Fibroblast of upper back skin (primary cell): ENCODE results near the gene SKIL.

Experiments
- DNase-seq: peaks from one replicate; pipeline ENCODE4 v3.0.0-alpha.2; 2013

The SKIL gene

GRCh38 chr3:170350515-170351413 is 6.8 kb upstream of the SKIL start:
- no peak for DNase-seq

GRCh38 chr3:170352936-170353335 is 4.6 kb upstream of the SKIL start:
- DNase-seq: no peak

DNA sequence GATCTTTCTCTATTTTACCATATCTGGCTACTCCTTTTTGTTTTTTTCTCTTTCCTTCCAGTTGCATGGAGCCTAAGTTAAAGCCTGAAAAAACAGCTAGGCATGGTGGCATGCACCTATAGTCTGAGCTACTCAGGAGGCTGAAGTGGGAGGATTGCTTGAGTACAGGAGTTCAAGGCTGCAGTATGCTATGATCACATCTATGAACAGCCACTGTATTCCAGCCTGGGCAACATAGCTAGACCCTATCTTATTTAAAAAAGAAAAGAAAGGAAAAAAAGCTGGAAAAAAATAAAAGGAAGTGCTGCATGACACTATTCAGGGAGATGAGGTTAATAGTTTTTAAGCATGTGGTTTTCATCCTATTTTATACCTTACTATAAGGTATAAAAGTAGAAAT is 4.0 kb upstream of the SKIL start:
- no peak for DNase-seq

GRCh38 chr3:170354760-170355159 is 2.8 kb upstream of the SKIL start:
- no peak for DNase-seq

GRCh38 chr3:170355738-170356595 is 1.5 kb upstream of the SKIL start:
- DNase-seq: peak; percentile 64

GRCh38 chr3:170356596-170357175 is 829 bp upstream of the SKIL start:
- peak; percentile 84 for DNase-seq

DNA sequence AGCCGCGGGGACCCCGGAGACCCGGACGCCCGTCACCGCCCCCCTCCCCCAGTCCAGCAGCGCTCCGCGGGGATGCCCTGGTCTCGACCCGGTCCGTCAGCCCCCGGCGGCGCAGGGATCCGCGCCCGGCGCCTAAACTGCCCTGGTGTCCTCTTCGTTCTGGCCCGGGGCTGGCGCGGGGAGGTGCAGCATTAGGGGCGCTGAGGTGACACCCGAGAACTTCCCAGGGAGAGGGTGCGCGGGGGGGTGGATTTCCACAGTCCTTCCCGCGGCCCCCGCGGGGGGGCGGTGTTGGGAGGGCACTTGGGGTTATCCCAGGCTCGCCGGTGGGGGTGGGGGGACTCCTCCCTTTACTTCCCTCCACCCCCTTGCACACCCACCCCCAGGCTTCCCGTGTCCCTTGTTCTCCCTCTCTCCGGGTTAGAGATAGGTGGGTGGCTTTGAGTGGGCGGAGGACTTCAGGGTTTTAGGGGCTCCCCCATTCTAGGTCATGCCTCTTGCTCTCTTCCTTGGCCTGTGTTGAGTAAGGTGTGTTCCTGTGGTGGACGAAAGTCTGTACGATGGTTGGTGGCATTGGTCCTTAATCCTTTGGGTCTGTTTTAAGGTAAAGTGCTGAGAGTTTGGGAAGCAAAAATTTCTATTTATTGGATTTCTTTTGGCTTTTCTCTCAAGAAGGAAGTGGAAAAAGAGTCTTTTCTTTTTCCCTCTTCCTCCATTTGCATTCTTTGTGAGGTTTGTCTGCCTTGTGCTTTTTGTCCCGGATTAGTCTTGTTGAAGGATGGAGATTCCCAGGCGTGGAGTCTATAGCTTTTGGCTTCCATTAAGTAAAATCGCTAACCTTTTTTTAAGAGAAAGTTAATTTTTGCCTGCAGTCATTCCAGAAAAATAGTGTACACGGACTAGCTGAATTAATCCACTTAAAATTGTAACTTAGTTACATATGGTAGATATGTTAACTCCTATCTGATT is 811 bp downstream of the SKIL start:
- DNase-seq: peak; percentile 81

DNA sequence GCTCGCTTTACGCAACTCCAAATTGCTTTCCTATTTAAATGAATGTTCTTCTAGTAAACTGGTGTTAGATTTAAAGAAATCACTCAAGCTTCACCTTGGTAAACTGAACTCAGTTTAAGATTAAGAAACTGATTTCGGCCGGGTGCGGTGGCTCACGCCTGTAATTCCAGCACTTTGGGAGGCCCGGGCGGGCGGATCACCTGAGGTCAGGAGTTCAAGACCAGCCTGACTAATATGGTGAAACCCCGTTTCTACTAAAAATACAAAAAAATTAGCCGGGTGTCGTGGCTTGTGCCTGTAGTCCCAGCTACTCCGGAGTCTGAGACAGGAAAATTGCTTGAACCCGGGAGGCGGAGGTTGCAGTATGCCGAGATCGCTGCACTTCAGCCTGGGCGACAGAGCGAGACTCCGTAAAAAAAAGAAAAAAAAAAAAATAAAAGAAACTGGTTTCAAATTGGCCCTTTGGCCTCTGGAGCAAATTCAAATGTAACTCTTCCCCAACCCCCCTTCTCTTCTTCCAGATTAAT is 1.7 kb downstream of the SKIL start:
- DNase-seq: no peak

DNA sequence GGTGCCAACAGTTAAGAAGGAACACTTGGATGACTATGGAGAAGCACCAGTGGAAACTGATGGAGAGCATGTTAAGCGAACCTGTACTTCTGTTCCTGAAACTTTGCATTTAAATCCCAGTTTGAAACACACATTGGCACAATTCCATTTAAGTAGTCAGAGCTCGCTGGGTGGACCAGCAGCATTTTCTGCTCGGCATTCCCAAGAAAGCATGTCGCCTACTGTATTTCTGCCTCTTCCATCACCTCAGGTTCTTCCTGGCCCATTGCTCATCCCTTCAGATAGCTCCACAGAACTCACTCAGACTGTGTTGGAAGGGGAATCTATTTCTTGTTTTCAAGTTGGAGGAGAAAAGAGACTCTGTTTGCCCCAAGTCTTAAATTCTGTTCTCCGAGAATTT is 3.0 kb downstream of the SKIL start:
- DNase-seq: peak; percentile 35

GRCh38 chr3:170360916-170361315 is 3.4 kb downstream of the SKIL start:
- DNase-seq: peak; percentile 18

GRCh38 chr3:170361711-170362110 is 4.2 kb downstream of the SKIL start:
- DNase-seq: no peak

- no peak for DNase-seq
These were observed 6.0 kb downstream of the SKIL start for GRCh38 chr3:170363471-170363994.

- no peak for DNase-seq
These were observed 7.5 kb downstream of the SKIL start for GRCh38 chr3:170364965-170365364.

DNA sequence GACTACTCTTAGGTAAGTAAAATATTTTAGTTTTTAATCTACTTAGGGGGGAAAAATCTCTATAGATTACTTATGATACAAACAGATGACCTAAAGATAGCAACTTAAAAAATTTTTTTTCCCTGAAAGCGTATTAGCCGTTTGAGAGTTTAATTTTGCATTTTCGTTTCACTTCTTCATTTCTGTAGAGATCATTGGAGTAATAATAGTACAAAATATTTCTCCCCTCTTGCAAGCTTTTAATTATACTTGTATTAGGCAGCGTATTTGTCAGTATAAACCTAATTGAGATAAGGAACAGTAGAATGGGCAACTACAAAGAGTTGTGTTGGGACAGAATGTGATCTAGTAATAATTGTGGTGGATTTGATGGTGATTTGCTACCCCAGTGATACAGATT is 10.3 kb downstream of the SKIL start:
- no peak for DNase-seq

GRCh38 chr3:170368921-170369320 is 11.4 kb downstream of the SKIL start:
- no peak for DNase-seq

- no peak for DNase-seq
These were observed 14.8 kb downstream of the SKIL start for GRCh38 chr3:170372190-170372879.

- peak; percentile 36 for DNase-seq
These were observed 26.1 kb downstream of the SKIL start for GRCh38 chr3:170383567-170383966.

- DNase-seq: no peak
These were observed 29.0 kb downstream of the SKIL start for GRCh38 chr3:170386468-170386867.

DNA sequence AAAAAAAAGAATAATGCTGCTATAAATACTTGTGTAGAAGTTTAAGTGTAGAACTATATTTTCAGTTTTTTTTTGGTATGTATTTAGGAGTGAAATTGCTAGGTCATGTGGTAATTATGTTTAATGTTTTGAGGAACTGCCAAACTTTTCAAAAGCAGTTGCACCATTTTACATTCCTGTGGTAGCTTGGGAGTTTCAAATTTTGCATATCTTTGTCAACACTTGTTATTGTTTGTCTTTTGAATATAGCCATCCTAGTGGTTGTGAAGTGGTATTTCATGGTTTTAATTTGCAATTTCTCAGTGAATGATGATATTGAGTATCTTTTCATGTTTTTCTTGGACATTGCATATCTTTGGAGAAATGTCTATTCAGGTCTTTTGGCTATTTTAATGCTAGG is 30.4 kb downstream of the SKIL start:
- DNase-seq: peak; percentile 19

- no peak for DNase-seq
These were observed 33.6 kb downstream of the SKIL start for GRCh38 chr3:170391108-170391507.

GRCh38 chr3:170397685-170398084 is 40.2 kb downstream of the SKIL start:
- DNase-seq: no peak
